GM12873 (cell line): ENCODE results near the gene ZWINT.

Experiments
- CTCF ChIP-seq: IDR thresholded peaks from 2 replicates; pipeline ENCODE4 v1.5.1; 2012; ENCODE audit warnings: low read depth, mild to moderate bottlenecking, moderate library complexity, low read length, control low read depth; ENCODE audit not compliant: insufficient read depth; ENCODE audit errors: missing control alignments

The ZWINT gene

GRCh38 chr10:56360967-56361612, at the start of gene ZWINT:
TSS of gene ZWINT (minus strand) at chr10:56361259. CDS start at chr10:56361236, 23 bp downstream.
- no peak for TF ChIP-seq CTCF

GRCh38 chr10:56383806-56384205, 22.7 kb upstream of the ZWINT start:
- no peak for TF ChIP-seq CTCF

GRCh38 chr10:56370217-56371113, 9.4 kb upstream of the ZWINT start:
- no peak for TF ChIP-seq CTCF

DNA sequence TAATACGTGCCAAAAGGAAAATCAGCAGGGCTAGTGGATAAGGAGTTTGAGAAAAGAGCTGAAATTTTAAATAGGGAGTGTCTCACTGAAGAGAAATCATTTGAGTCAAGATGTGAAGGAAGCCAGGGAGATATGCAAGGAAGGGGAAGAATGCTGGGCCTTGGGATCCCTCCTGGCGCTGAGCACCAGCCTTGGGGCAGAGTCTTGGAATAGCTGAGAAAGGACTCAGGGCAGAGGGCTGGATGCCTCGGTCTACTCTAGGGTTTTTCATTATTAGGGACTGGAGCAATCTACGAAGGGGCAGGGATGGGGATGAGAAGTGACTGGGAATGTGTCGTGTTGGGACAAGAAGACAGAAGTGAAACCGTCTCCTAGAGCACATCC, 484 bp downstream of the ZWINT start:
- no peak for TF ChIP-seq CTCF

GRCh38 chr10:56359837-56360236, 1.2 kb downstream of the ZWINT start:
- TF ChIP-seq CTCF, result no peak

DNA sequence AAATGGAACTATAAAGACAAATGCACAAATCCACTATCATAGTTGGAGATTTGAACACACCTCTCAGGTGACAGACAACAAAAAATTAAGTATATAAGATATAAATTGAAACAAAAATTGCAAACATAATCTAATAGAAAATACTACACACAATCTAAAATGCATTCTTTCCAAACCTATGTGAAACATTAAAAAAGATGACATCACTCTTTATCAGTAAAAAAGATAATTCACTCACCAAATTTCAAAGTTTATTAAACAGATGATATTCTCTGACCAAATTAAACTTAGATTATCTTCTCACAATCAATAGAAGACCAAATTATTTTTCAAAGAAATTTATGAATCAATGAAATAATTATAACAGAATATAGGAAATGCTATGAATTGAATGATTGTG, 4.0 kb downstream of the ZWINT start:
- no peak for TF ChIP-seq CTCF

DNA sequence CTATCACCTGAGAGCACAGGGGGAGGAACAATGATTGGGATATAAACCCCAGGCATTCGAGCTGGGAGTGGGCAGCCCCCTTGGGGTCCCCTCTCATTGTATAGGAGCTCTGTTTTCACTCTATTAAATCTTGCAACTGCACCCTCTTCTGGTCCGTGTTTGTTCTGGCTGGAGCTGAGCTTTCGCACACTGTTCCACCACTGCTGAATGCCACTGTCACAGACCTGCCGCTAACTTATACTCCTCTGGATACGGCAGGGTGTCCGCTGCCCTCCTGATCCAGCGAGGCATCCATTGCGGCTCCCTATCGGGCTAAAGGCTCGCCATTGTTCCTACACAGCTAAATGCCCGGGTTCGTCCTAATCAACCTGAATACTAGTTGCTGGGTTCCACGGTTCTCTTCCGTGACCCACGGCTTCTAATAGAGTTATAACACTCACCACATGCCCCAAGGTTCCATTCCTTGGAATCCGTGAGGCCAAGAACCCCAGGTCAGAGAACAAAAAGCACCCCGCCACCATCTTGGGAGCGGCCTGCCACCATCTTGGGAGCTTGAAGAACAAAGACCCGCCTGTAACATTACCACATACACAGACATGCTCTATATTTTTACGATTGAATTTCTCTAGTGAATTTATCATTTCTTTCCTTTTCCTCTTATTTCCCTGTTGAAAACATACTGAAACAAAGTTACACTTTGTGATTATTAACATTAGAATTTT, 9.0 kb downstream of the ZWINT start:
- TF ChIP-seq CTCF, result no peak
